CD4-positive, alpha-beta T cell treated with Interleukin-15 for 4 hours (primary cell): ENCODE results near the gene MMP23B.
"Not testable (repeated sequence)": the region's sequence is repeated elsewhere in the genome, so short reads cannot be mapped to it uniquely, and the experiment has no call there.

Experiments
- DNase-seq: peaks from one replicate; pipeline ENCODE4 v3.0.0-alpha.2; 2020; ENCODE audit warnings: low spot score

MMP23B gene

DNA sequence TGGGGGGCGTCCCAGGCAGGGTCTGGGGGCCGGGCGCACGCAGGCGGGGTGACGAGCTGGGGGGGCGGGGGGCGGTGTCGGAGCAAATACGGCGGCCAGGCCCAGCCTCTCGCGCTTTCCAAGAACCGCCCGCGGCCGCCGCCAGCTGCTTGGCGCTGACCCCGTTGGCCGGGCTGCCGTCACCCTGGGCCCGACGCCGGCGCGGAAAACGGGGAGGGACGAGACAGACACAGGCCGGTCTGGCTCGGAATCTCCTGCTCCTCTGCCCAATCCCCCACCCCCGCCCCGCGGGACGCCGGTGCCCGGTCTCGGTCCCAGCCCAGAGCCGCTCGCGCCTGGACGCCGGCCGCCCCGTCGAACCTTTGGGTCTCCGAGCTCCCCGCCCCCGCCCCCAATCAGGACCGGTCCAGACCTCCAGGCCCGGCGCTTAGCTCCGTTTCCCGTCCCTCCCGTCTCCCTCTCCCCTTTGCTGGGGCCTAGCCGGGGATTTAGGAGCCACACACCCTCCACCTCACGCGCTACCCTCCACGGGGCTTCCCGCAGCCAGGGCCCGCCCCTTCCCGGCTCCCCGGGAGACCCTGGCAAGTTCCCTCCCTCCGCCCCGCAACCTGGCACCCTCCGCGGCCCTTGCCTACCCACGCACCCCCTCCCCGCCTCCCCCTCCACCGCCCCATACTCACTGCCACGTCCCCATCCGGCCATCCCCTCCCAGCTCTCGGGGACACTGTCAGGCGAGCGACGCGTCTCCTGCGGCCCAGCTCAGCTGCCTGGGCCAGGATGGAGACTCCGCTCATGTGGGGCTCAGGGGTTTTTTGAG lies 800 bp upstream of the MMP23B start:
- no peak for DNase-seq

DNA sequence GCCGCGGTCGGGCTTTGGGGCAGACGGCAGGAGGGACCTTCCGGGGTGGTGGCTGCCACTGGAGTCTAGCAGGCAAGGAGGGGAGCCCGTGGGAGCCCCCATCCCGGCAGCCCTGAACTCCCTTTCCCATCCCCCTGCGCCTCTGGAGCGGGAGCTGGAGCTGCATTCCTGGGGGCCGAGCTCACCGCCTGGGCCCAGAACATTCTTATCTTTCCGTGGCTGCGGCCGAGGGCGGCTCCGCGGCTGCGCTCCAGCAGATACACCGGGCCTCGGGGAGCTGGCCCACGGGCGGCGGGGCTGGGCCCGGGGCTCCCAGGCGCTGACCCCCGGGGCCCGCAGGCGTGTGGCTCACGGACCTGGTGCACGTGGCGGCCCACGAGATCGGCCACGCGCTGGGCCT lies 1.4 kb downstream of the MMP23B start:
- not testable (repeated sequence) for DNase-seq

DNA sequence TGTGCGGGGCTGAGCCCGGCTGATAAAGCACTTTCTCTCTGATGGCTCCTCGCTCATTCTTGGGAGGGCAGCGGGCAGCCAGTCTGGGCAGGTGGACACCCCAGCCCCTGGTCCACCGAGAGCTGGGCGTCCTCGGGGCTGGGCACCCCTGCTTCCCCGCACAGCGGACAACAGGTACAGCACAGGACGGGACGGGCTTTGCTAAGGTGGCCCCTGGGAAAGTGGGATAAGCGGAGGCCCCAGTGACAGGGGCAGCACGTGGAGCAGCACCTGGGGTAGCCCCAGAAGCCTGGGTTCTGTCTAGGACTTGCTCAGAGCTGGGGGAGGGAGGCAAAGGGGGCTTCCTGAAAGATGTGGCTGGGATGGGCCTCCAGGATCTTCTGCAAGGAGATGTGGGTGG lies 2.6 kb downstream of the MMP23B start:
- not testable (repeated sequence) for DNase-seq

DNA sequence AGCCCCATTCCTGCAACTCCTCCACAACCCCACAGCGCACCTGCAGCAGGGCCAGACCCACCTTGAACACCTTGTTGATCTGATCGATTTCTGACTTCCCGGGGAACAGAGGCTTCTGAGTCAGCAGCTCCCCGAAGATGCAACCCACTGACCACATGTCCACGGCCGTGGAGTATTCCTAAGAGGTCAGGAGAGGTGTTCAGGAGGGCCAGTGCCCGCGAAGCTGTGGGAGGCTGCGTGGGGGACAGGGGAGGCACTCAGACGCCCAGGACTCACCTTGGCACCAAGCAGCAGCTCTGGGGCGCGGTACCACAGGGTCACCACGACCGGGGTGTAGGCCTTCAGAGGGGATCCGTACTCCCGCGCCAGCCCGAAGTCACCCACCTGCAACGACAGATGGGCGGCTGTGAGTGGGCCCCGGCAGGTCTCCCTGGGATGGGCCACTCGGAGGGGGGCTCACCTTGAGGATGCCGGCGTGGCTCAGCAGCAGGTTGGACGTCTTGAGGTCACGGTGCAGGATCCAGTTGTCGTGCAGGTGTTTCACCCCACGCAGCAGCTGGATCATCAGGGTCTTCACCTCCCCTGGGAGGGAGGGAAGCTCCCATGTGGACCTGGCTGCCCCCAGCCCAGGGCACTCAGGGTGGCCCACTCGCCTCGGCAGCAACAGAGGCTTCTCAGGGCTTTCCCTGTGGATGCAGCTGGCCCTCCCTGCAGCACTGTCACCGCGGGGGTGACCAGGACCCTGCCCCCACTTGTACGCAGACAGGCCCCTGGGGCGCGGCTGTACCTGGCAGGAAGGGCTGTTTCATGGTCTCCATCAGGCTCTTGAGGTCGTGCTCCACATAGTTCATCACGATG lies 4.9 kb downstream of the MMP23B start:
- DNase-seq = not testable (repeated sequence)

DNA sequence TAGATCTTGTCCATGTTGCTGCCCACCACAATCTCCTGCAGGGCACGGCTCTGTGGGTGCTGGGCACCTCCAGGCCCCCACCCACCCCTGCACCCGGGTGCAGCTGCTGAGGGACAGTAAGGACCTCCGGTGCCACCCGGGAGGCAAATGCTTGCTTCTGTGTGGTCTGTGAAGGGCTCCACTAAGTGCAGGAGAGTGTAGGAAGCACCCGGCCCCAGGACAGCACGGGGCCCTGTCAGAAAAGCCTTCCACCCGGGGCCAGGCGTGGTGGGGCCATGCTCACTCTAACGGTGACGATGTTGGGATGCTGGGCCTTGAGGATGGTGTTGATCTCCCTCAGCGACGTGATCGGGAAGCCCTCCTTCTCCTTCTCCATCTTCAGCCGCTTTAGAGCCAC lies 5.5 kb downstream of the MMP23B start:
- not testable (repeated sequence) for DNase-seq

DNA sequence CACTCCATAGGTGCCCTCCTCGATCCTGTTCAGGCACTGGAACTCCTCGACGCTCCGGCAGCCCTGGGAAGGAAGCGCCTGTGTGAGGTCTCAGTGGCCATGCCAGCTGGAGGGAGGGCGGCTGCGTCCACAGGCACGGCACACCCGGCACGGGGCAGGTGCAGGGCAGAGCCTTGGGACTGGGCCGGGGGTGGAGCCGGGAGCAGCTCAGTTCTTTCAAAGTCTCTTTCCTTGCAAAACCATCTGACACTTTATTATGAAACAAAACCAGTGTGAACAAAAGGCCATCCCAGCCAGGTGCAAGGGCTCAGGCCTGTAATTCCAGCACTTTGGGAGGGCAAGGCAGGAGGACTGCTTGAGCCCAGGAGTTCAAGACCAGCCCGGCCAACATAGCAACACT lies 6.6 kb downstream of the MMP23B start:
- not testable (repeated sequence) for DNase-seq

DNA sequence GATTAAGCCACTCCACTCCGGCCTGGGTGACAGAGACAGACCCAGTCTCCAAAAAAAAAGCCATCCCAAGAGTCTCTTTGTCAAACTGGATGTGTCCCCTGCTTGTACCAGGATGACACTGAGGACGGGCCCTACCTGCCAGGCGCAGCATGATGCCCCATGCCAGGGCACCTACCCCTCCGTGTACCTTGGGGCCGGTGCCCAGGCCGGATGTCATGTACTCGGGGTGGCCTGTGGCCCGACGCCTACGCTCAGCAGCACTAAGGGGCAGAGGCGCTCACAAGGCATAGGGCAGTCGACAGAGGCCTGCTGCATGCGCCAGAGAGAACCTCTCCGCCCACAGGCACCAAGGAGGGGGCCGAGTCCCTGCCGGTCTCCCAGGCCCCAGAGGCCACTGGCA lies 7.4 kb downstream of the MMP23B start:
- not testable (repeated sequence) for DNase-seq

DNA sequence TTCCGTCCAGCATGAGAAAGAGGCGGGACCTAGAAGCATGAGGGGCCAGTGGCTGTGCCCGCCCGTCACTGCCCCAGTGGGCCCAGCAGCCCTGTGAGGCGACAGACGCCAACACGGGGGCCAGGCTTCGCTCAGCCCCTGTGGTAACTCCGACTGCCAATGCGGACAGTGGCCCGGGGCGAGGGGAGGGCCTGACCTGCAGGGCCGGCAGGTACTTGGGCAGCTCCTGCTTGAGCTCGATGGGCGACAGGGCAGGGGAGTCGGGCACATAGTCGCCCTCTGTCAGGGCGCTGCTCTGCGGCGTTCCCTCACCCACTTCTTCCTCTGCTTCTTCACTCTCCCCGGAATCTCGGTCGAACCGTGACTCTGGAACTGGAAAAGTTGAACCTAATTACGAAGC lies 8.1 kb downstream of the MMP23B start:
- DNase-seq = not testable (repeated sequence)

DNA sequence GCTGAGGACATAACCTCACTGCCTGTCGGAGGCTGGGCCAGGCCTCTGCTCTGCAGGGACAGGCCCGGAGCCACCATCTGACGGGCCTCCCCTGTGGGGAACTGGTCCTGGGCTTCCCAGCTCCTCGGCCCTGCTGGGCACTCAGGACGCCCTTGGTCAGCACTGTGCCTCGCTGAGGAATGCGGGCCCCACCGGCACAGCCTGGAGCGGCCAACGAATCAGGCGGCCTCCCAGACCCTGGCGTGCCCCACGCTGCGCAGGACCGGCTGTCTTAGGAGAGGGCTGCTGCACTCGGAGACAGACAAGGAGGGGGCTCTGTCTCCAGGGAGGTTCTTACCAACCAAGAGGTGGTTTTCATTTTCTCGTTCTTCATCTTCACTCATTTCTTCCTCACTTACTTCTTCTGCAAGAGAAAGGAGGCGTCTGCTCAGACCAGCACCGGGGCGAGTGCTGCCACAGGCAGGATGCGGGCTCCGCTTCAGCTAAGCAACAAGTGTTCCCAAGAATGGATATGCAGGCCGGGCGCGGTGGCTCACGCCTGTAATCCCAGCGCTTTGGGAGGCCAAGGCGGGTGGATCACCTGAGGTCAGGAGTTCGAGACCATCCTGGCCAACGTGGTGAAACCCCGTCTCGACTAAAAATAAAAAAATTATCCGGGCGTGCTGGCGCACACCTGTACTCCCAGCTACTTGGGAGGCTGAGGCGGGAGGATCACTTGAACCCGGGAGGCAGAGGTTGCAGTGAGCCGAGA lies 8.9 kb downstream of the MMP23B start:
- DNase-seq = not testable (repeated sequence)

DNA sequence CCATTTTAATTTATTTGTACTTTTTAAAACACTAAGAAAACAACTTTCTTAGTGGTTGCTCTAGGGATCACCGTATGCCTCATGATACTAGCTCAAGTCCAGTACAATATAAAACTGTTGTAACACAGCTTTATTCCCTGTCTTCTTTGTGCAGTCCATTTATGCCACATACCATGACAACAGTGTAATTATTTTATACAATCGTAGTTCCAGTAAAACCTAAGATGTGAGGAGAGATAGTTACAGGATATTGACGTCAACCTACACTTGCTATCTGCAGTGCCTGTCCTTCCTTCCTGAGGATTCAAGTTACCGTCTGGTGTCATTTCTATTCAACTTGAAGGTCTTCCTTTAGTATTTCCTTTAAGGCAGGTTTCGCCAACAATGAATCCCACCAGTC lies 14.4 kb downstream of the MMP23B start:
- DNase-seq = not testable (repeated sequence)

DNA sequence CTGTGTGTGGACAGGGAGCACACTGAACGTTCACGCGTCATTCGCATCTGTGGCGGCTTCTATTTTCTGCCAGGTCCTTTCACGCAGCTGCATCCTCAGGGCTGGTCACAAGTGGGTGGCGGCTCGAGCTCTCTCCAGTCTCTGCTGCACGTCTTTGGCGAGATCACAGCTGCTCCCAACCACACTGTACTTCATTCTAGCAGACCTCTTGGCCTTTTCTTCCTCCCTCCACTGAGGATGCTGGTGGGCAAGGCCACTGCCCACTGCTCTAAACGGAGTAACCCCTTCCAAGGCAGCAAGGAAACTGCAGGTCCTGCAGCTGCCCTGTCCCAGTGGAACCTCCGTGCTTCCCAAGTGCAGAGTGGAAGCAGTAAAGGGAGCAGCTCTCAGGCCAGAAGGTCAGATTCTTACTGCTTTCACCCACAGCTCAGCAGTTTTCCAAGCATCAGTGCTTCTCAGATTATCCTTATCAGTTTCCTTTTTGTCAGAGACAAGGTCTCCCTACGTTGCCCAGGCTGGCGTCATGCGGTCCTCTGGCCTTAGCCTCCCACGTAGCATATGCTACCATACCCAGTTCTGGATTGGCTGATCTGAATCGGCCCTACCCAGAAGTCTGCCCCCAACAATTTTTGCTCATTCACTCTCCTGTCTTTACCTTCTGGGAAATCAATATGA lies 15.7 kb downstream of the MMP23B start:
- not testable (repeated sequence) for DNase-seq

DNA sequence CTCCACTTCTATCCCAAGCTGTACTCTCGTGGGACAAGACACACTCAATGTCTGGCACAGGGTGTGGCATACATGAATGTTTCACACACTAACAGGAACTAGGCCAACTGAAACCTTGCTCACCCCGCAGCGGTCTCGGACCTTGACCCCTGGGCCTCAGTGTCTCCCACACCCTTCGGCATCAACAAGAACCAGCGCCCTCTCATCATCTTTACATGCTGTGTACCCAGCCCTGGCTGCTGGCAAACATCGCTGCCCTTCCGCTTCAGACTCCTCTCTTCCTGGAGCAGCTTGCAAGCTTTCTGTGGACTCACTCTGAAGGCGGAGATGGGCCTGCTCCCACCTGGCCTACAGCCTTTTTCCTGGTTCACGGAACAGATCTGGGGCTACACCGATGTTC lies 16.3 kb downstream of the MMP23B start:
- not testable (repeated sequence) for DNase-seq

DNA sequence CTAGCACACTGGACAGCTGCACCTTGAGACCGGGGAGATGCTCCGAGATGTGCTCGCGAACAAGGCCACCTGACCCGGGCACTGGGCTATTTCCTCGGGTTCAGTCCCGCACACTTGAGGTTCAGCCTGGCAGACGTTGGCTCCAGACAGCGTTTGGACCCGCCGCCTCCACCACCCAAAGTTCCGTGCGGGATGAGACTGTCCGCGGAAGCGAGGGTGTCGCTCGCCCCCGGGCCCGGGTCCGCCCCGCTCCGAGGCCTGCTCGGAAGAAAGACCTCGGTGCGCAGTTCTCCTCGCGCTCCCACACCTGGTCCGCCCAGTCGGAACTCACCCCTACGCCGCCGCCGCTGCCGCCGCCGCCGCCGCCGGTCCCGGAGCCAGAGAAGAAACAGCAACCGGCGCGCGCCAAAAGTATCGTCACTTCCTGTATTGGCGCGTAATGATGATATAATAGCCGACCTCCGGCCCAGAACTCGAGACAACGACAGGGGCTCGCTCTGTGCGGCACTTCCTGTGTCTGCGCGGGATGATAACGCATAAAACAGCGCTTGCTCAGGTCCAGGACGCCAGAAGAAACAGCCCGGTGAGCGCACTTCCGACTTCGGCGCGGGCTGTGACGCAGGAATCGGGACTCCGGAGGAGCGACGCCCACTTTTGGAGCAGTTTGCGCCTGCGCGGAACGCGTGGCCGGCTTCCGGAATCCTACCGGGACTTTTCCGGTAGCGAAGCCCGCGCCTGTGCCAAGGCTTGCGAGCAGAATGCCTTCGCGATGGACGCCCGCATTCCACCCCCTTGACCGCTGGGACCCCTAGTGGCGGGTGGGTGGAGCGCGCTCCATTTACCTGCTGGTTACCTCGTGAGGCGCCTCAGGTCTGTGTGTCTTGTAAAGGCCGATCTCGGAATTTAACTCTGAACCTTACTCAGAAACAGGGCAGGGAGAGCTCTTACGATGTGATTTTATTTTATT lies 26.9 kb downstream of the MMP23B start, which contains the start of gene CDK11B:
TSS of gene CDK11B (minus strand) at position 422 of the 967 bp plus-strand sequence. CDS start 1,519 bp downstream, outside the sequence.
- DNase-seq = peak; percentile 93

DNA sequence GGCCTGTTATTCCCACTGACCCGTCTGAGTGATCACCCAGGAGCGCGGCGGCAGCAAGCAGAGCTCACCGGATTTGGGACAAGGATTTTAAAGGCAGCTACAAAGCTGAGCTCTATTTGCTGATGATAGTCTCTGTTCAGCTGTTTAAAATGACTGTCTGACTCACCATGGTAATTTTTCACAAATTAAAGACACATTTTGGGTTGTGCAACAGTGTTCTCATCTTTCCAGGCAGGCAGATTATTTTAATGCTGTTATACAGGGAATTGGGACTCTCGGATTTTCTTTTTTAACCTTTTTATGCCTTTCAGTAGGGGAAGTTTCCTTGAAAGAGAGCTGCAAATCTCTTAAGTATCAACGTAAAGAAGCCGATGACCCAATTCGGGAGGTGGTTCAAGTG lies 30.4 kb downstream of the MMP23B start:
- DNase-seq = not testable (repeated sequence)

DNA sequence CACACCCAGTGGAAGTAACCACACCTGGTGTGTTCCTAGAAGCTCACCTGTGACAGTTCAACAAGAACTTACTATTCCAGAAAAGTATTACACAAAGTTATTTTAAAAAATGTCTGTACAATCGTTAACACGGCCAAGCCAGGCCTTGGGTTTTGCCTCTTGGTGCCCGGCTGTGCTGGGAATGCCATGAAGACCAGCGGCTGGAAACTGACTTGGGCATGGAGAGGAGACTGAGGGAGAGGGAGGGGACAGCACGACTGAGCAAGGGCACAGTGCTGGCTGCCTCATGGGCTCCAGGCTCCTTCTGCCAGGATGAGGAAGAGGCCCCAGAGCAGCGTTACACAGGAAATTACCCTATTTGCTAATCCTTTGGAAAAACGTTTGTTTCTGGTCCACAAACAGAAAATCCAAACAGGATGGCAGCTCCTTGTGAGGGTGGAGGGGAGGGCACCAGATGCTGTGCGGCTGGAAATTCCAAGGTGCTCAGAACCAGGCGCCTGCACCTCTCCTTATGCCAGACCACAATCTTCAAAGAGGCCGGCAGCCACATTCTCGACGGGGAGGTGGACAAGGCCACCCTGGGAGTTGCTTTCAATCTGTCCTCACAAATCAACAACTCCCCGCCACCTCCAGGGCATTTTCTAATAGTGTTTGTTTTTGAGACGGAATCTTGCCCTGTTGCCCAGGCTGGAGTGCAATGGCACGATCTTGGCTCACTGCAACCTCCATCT lies 31.0 kb downstream of the MMP23B start:
- DNase-seq = not testable (repeated sequence)

DNA sequence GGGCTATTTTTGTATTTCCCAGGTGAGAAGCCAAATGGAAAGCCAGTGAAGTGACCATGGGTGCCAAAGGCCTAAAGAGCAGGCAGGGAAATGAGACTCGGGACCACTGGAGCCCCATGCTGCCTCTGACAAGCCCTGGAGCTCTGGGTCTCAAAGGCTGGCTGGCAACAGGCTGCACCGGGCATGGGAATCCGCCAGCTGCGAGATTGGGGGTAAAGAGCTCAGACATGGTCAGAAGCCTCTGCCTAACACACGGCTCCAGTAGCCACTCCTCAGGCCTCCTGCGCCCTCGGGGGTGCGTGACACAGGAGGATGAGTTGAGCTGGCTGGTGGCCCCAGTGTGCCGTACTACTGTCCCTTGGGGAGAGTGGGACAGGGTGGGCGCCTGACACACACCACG lies 32.3 kb downstream of the MMP23B start:
- not testable (repeated sequence) for DNase-seq

DNA sequence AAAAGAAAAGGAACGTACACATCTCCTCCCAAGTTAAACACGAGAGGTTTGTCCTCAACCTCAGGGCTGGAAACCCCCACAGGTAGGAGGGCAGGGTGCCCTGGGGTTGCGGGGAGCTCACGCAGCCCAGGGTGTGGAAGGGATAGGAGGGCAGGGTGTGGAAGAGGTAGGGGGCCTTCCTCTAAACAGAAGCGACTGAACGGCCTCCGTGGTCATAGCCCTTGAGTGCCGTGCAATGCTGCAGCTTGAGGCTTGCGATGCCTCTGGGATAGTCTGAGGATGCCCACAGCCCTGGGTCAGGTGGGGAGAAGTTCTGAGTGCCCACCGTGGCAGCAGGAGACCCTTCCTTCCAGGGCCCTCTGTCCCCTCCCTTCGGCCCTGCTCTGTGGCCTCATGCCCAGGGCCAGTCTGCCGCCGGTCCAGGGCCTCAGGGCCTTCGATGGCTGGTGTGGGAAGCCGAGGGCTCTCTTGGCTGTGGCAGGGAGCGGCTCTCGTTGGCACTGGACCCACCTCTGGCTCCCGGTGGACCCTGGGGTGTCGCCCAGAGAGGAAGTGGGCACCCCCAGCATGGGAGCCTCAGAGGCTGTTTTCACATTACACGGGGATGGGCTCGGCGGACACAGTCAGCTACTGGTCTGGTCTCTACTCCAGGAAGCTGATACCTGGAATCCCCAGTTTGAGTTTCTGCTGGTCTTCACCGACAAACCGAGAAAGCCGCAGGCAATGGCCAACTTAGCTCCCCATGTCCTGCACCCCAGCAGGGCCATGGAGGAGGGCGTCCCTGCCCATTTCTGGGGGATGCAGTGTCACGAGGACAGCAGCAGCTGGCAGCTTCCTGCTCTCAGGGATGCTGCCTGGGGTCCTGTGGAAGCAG lies 33.2 kb downstream of the MMP23B start:
- no peak for DNase-seq

DNA sequence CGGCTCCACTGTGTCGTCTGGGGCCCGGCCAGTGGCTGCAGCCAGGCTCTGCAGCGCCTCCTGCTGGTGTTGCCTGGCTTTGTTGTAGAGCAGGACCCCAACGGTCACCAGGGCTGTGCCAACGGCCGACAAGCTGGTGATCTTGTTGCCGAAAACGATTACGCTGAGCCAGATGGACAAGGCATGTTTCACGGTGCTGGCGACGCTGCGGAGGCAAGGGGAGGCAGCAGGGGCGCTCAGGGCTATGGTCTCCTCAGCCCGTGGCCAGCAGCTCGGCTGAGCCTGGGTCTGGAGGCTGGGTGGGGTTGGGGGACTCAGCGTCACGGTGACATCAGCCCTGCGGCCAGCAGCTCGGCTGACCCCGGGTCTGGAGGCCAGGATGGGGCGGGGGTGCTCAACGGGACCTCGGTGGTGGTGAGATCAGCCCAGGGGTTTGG lies 33.9 kb downstream of the MMP23B start:
- DNase-seq = no peak

DNA sequence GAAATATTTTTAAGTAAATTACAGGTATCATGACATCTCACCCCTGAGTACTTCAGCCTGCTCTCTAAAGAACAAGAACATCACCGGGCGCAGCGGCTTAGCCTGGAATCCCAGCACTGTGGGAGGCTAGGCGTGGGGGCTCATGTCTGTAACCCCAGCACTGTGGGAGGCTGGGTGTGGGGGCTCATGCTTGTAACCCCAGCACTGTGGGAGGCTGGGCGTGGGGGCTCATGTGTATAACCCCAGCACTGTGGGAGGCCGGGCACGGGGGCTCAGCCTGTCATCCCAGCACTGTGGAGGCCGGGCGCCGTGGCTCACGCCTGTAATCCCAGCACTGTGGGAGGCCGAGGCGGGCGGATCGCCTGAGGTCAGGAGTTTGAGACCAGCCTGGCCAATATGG lies 34.6 kb downstream of the MMP23B start:
- DNase-seq = no peak
